Peyer's patch (tissue), 4 donors: ENCODE results near the gene IKZF3.

ENCODE experiments used
- POLR2A ChIP-seq, 2 donors: fragments of 450-650 bp; IDR thresholded peaks; one replicate each; pipeline ENCODE4 v1.5.1; 2017; ENCODE audit warnings: antibody characterized with exemption in 2 of 2, mild to moderate bottlenecking in 2 of 2, moderate library complexity in 2 of 2
- TF ChIP-seq, protein P1 (sequence below), 6 experiments: fragments of 450-650 bp in 4 of 6; fragments of 200-600 bp in 2 of 6; sonication (generic) in 1 of 6; IDR thresholded peaks; one replicate each; pipeline ENCODE4 v1.5.1; 2017 to 2019; ENCODE audit warnings: antibody characterized with exemption in 6 of 6, mild to moderate bottlenecking in 3 of 6, moderate library complexity in 1 of 6

DNA sequence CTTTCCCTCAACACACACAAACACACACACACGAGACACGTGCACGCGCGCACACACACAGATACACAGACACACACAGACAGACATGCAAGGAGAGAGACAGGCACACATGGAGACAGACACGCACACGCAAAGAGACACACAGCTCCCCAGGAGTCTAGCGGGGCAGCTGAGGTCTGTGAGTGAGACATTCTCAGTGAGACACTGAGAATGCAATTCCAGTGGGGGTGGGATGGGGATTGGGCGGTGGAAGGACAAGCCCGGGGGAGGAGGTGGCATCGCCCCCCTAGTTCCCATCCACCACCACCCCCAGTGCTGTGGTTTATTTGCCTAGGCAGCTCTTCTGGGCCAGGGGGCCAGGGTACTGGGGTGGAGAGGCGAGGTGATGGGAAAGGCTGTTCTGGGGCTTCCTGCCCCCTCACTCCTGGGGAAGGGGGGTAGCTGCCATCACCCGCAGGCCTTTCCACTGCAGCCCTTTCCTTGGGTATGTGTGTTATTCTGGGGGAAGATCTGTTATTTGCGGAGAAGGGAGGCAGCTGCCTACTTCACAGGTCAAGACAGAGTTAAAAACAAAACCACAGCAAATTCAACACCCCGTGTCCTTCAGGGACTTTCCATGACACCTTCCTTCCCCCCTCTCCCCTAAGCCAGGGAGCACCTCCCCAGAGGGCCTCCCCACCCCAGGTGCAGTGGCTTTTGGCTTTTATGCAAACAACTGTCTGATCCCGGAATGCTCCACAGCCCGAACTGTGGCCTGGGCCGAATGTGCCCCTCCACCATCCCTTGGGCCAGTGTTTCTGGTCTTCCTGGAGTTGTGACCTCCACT lies 108.3 kb downstream of the IKZF3 start:
- TF ChIP-seq POLR2A (IDR thresholded peaks at IDR 0.05) = no peak
- TF ChIP-seq, protein P1, sequence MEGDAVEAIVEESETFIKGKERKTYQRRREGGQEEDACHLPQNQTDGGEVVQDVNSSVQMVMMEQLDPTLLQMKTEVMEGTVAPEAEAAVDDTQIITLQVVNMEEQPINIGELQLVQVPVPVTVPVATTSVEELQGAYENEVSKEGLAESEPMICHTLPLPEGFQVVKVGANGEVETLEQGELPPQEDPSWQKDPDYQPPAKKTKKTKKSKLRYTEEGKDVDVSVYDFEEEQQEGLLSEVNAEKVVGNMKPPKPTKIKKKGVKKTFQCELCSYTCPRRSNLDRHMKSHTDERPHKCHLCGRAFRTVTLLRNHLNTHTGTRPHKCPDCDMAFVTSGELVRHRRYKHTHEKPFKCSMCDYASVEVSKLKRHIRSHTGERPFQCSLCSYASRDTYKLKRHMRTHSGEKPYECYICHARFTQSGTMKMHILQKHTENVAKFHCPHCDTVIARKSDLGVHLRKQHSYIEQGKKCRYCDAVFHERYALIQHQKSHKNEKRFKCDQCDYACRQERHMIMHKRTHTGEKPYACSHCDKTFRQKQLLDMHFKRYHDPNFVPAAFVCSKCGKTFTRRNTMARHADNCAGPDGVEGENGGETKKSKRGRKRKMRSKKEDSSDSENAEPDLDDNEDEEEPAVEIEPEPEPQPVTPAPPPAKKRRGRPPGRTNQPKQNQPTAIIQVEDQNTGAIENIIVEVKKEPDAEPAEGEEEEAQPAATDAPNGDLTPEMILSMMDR (IDR thresholded peaks at IDR 0.05) = no peak
